GM15510 (cell line): ENCODE results near the gene REXO2.

ENCODE experiments used
- POLR2A ChIP-seq: IDR thresholded peaks from 3 replicates; pipeline ENCODE4 v1.6.1; 2011; ENCODE audit warnings: borderline replicate concordance; ENCODE audit not compliant: insufficient read length; ENCODE audit errors: extremely low read depth

Gene REXO2

GRCh38 chr11:114439229-114440120, at the start of gene REXO2:
TSS of gene REXO2 (plus strand) at chr11:114439467. CDS start at chr11:114439529, 62 bp downstream.
- TF ChIP-seq POLR2A = peak; percentile 56

DNA sequence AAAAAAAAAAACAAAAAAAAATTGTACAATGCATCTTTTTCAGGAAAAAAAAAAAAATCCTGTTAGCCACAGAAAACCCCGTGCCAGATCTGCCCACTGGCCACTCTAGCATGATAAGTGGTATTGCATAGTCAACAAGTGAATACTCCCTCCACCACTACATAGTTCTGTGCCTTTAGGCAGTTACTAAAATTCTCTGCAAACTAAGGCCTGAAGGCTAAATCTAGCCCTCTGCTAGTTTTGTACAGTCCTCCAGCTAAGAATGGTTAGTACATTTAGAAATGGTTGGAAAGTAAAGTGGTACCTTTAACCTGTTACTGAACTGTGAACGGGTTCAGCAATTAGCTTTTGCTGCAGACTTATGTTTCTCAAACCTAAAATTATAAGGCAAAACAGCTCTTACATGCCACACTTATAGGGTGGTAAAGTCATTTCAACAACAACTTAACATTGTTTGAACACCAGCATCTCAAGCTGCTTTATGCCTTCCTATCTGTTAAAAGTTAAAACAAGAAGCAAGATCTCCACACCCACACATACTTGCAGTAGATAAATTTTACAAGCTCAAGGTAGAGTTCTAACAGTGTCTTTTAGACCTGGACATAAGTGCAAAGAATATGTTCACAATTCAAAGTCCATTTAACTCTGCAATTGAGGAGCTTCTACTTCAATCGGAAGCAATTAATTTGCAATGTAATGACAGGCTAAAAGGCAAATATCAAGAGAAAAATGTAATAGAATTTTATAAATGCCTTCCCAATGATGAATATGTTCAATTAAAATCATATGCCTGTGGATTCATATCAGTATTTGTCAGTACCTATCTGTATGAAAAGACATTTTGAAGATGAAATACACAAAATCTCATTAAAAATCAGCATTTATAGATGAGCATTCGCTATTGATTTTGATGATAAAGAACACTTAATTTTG, 46.3 kb upstream of the REXO2 start:
- no peak for TF ChIP-seq POLR2A

GRCh38 chr11:114395736-114396135, 43.5 kb upstream of the REXO2 start:
- no peak for TF ChIP-seq POLR2A

DNA sequence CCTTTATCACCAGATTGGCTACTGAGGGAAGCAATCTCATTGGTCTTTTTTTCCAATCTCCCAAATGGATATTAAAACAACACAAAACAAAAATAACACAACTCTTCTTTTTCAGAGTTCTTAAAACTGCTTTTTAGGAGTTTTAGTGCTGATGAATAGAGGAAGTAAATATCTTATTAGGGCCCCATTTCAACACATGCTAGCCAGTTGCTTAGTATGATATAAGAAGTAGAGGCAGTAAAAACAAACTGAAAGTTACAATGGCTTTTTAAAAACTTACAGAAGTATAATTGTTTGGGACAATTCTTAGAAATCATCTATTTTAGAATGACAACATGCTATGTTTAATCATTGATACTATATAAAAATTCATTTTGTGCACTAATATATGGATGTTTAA, 42.4 kb upstream of the REXO2 start:
- no peak for TF ChIP-seq POLR2A

GRCh38 chr11:114397349-114397982, 41.8 kb upstream of the REXO2 start:
- TF ChIP-seq POLR2A = no peak

GRCh38 chr11:114398303-114398920, 40.9 kb upstream of the REXO2 start:
- no peak for TF ChIP-seq POLR2A

- no peak for TF ChIP-seq POLR2A
Observed at GRCh38 chr11:114399490-114400215, 39.6 kb upstream of the REXO2 start.

- peak; percentile 98 for TF ChIP-seq POLR2A
Observed at GRCh38 chr11:114400216-114400914, 38.9 kb upstream of the REXO2 start, which contains the start of the genes C11orf71 and RBM7. TSS of gene C11orf71 (minus strand) at chr11:114400511. CDS start at chr11:114400331, 180 bp downstream. TSS of gene RBM7 (plus strand) at chr11:114400666. CDS start at chr11:114400672, 6 bp downstream.

GRCh38 chr11:114400915-114401223, 38.4 kb upstream of the REXO2 start:
- no peak for TF ChIP-seq POLR2A

DNA sequence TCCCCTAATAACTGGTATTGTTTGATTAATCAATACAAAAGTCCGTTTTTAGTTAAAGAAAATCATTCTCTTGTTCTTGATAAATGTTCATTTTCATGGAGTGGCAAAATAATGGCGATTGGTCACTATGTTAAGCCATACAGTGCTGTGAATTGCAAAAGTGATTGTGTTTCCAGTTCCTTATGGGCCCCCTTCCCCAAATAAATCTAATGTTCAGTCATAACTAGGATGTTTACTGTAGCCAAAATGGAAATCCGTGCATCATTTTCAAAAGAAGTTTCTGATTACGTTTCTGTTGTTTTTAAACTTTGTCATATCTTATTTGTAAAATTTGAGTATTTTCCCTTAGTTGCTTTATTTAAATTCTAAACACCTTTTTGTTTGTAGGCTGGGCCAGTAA, 38.0 kb upstream of the REXO2 start:
- no peak for TF ChIP-seq POLR2A

GRCh38 chr11:114412946-114413345, 26.3 kb upstream of the REXO2 start:
- TF ChIP-seq POLR2A = no peak

GRCh38 chr11:114413958-114414357, 25.3 kb upstream of the REXO2 start:
- TF ChIP-seq POLR2A = no peak

DNA sequence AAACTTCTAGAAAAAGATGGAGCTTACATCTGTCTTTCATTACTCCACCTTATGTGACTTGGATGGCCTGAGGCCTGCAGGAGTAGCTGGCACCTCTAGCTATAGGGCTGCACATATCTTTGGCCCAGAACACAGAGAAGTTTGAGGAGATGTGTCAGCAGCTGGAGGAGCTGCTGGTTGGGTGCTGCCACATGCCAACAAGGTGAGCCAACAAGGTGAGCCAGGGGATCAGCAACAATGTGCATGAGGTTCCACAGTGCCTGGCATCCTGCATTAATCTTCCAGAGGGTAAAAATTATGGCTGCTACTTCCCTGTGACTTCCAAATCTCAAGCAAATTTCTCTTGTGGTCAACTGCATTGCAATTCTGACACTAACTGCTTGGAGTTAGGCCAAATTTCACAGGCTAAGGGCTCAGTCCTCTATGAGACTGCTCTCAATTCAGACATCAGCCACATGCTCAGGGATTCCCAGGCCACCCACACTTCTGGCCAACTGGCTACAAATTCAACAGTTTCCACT, 22.8 kb upstream of the REXO2 start:
- TF ChIP-seq POLR2A = no peak
